NCI-H2107 (cell line): ENCODE results near the gene RAPGEF6.
"Not testable (repeated sequence)": the region's sequence is repeated elsewhere in the genome, so short reads cannot be mapped to it uniquely, and the experiment has no call there.

ENCODE experiments used
- DNase-seq: peaks from one replicate; lab custom pipeline; 2025; lab: John Stamatoyannopoulos, UW

Gene RAPGEF6

GRCh38 chr5:131634996-131635683 is at the start of gene RAPGEF6:
Gene RAPGEF6, minus strand, starts transcription at chr5:131635229. Its CDS starts 199 bp downstream, at chr5:131635030.
- DNase-seq, result peak; percentile 84

GRCh38 chr5:131684595-131684994 is 49.6 kb upstream of the RAPGEF6 start:
- no peak for DNase-seq

GRCh38 chr5:131684051-131684450 is 49.0 kb upstream of the RAPGEF6 start:
- no peak for DNase-seq

- no peak for DNase-seq
These were observed 47.8 kb upstream of the RAPGEF6 start for GRCh38 chr5:131682826-131683225.

GRCh38 chr5:131682175-131682574 is 47.1 kb upstream of the RAPGEF6 start:
- no peak for DNase-seq

GRCh38 chr5:131679911-131680310 is 44.9 kb upstream of the RAPGEF6 start:
- DNase-seq, result no peak

- DNase-seq, result not testable (repeated sequence)
These were observed 43.2 kb upstream of the RAPGEF6 start for GRCh38 chr5:131678273-131678672.

GRCh38 chr5:131677115-131677514 is 42.1 kb upstream of the RAPGEF6 start:
- no peak for DNase-seq

GRCh38 chr5:131672776-131673175 is 37.7 kb upstream of the RAPGEF6 start:
- no peak for DNase-seq

- no peak for DNase-seq
These were observed 37.1 kb upstream of the RAPGEF6 start for GRCh38 chr5:131671994-131672655.

- no peak for DNase-seq
These were observed 36.4 kb upstream of the RAPGEF6 start for GRCh38 chr5:131671409-131671808.

- DNase-seq, result no peak
These were observed 29.9 kb upstream of the RAPGEF6 start for GRCh38 chr5:131664929-131665328.

GRCh38 chr5:131661933-131662332 is 26.9 kb upstream of the RAPGEF6 start:
- no peak for DNase-seq

GRCh38 chr5:131659841-131660240 is 24.8 kb upstream of the RAPGEF6 start:
- no peak for DNase-seq

GRCh38 chr5:131659290-131659689 is 24.3 kb upstream of the RAPGEF6 start:
- no peak for DNase-seq

GRCh38 chr5:131654776-131655175 is 19.7 kb upstream of the RAPGEF6 start:
- DNase-seq, result no peak

- DNase-seq, result no peak
These were observed 19.3 kb upstream of the RAPGEF6 start for GRCh38 chr5:131654309-131654708.

GRCh38 chr5:131649161-131649560 is 14.1 kb upstream of the RAPGEF6 start:
- DNase-seq, result no peak

- no peak for DNase-seq
These were observed 12.2 kb upstream of the RAPGEF6 start for GRCh38 chr5:131647048-131647769.

- no peak for DNase-seq
These were observed 9.8 kb upstream of the RAPGEF6 start for GRCh38 chr5:131644822-131645221.

- no peak for DNase-seq
These were observed 9.3 kb upstream of the RAPGEF6 start for GRCh38 chr5:131644370-131644769.

GRCh38 chr5:131641494-131641893 is 6.5 kb upstream of the RAPGEF6 start:
- DNase-seq, result no peak
